Activated naive CD8-positive, alpha-beta T cell treated with anti-CD3 and anti-CD28 coated beads, Interleukin-2, amount 10 ng/mL, durations not matched to agents 7 days and 5 days (primary cell): ENCODE data around the gene ATP1B3. TPM values are rescaled to one million over a fixed set of nuclear protein-coding genes. Genes with fewer than 3 reads are reported as not detected.

Source experiments
- ATAC-seq: fragments of 150-1000 bp; cut with Tn5 transposase; one replicate; pipeline ENCODE4 v1.10.0; 2021; ENCODE audit warnings: low read depth, moderate library complexity
- POLR2A ChIA-PET: fragments of 350-600 bp; sonication (Branson Sonifier 250); formaldehyde crosslinking; loops from one replicate; lab custom pipeline; 2021; ENCODE audit warnings: antibody characterized with exemption; lab: Charles Lee
- DNase-seq: peaks from one replicate; pipeline ENCODE4 v3.0.0; 2021
- H3K27ac Mint-ChIP-seq: one replicate; pipeline ENCODE4 v1.8.0; 2022; ENCODE audit warnings: mild to moderate bottlenecking, mixed read lengths
- H3K27me3 Mint-ChIP-seq: one replicate; pipeline ENCODE4 v1.8.0; 2022; ENCODE audit warnings: mild to moderate bottlenecking, moderate library complexity, mixed read lengths
- H3K36me3 Mint-ChIP-seq: one replicate; pipeline ENCODE4 v1.8.0; 2021; ENCODE audit warnings: mild to moderate bottlenecking, mixed read lengths
- H3K4me1 Mint-ChIP-seq: one replicate; pipeline ENCODE4 v1.8.0; 2021; ENCODE audit warnings: mixed read lengths
- H3K4me3 Mint-ChIP-seq: one replicate; pipeline ENCODE4 v1.8.0; 2022; ENCODE audit warnings: mild to moderate bottlenecking, moderate library complexity, mixed read lengths
- H3K9me3 Mint-ChIP-seq: one replicate; pipeline ENCODE4 v1.8.0; 2021; ENCODE audit warnings: mixed read lengths
- total RNA-seq, 2 experiments: library from RNA; stranded (reverse); gene quantifications; one replicate each; pipeline ENCODE4 v1.2.3, GENCODE V29; 2021

The ATP1B3 gene
- total RNA-seq, 2 experiments from 2014 or later, result 63.2 to 66.2 TPM

DNA sequence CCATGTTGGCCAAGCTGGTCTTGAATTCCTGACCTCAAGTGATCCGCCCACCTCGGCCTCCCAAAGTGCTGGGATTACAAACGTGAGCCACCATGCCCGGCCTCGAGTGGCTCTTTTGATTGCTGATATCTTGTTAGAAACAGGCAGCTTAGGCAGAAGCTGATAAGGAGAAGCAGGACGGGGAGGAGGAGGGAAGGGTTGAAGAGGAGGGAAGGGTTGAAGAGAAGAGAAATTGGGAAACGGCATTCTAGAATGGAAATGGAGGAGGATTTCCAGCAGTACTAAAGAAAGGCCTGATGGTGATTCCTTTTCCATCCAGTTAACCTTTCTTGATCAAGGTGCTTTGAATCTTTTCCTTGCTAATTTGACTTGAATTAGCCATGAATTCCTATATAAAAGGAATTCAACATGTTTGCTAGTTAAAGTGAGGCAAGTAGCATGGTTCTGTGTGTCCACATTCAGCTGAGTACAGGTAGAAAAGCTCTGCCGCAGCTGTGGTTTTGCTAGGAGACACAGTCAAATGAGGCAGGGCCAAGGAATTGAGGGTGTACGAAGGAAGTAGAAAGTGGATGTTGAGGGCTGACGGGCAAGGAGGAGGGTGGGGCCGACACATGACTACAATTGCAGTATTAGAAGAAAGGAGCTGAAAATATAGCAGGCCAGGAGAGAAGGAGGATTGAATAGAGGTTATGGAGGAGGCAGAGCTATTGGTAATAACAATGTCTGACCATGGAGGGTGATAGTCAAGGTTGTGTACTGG lies 27.2 kb upstream of the ATP1B3 start:
- no peaks in the 10 kb centered on the region for H3K36me3 Mint-ChIP-seq
- H3K27me3 Mint-ChIP-seq, result peaks cover 6% of the 10 kb centered on the region
- H3K4me3 Mint-ChIP-seq, result no peak overlapping the region
- no peaks in the 10 kb centered on the region for H3K9me3 Mint-ChIP-seq
- ATAC-seq (no peak), DNase-seq (no peak)
- no peak overlapping the region for H3K27ac Mint-ChIP-seq
- peaks cover 3% of the 10 kb centered on the region for H3K4me1 Mint-ChIP-seq
- POLR2A ChIA-PET, result no interaction called here

DNA sequence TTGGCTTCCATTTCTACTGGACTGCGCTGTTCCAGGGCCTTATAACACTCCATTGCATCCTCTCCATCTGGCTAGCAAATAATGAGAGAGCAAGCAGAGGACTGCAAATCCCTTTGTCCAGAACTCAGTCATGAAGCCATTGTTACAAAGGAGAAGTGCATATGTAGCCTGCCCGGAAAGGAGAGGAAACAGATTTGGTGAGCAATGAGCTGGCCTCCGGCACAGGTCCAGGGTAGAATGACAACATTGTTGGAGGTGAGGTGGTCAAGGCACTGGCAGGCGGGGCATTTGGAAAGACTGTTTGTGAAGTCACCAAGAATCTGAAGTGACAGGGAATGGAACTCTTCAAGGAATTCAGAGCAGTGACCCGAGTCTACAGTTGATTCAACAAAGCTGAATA lies 25.0 kb upstream of the ATP1B3 start:
- POLR2A ChIA-PET, result no interaction called here
- Mint-ChIP-seq H3K27ac (no peak overlapping the region), H3K4me3 (no peak overlapping the region), H3K36me3 (no peaks in the 10 kb centered on the region), H3K9me3 (no peaks in the 10 kb centered on the region), H3K4me1 (peaks cover 3% of the 10 kb centered on the region), H3K27me3 (peaks cover 10% of the 10 kb centered on the region)
- ATAC-seq (no peak), DNase-seq (no peak)

DNA sequence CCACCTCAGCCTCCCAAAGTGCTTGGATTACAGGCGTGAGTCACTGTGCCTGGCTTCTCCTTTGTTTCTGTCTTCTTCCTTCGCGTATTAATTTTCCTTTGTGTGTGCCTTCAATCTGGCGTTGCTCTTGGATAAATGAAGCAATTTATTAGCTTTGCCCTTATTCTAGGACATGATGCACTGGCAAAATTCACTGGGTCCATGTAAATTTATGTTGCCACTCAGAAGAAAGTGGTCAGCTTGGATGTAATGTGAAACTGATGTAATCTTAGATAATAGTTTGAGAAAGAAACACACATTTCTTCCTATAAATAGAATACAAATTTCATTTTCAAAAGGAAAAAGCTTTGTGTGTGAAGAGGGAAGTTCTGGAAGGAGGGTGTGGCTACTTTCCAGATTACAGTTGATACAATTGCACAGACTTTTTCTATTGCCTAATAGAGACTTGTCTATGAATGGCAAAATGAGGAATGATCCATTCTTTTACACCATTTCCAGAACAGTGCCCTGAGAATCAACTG lies 23.3 kb upstream of the ATP1B3 start:
- POLR2A ChIA-PET, result no interaction called here
- ATAC-seq, result no peak
- peaks cover 13% of the 10 kb centered on the region for H3K27me3 Mint-ChIP-seq
- H3K9me3 Mint-ChIP-seq, result no peaks in the 10 kb centered on the region
- H3K27ac Mint-ChIP-seq, result no peak overlapping the region
- H3K4me1 Mint-ChIP-seq, result peaks cover 3% of the 10 kb centered on the region
- H3K36me3 Mint-ChIP-seq, result no peaks in the 10 kb centered on the region
- H3K4me3 Mint-ChIP-seq, result no peak overlapping the region
- DNase-seq, result no peak

DNA sequence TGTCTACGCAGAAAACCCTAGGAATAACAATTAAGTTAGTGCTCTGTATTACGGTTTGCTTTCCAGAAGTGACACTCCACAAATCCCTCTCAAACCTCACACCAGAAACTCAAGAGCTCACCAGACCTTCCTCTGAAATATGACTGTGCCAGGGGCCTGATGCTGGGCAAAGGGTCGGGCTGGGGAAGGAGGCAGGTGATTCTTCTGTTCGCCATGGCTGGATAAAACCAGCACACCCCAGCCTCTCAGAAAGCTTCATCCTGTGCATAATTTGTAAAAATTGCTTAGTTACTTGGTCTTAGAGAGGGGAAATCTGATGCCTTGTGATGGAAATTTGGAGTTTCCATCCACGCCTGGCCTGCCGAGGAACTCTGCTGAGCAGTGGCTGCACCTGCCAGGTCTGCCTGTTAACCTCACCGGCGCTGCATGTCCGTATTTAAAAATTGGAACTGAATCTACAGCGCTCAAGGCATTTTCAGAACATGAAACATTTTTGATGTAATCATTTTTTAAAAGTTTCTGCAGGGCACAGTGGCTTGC lies 22.7 kb upstream of the ATP1B3 start:
- peaks cover 16% of the 10 kb centered on the region for H3K27me3 Mint-ChIP-seq
- H3K4me3 Mint-ChIP-seq, result no peak overlapping the region
- H3K27ac Mint-ChIP-seq, result no peak overlapping the region
- POLR2A ChIA-PET, result no interaction called here
- H3K36me3 Mint-ChIP-seq, result no peaks in the 10 kb centered on the region
- peaks cover 3% of the 10 kb centered on the region for H3K4me1 Mint-ChIP-seq
- ATAC-seq (no peak), DNase-seq (no peak)
- H3K9me3 Mint-ChIP-seq, result no peaks in the 10 kb centered on the region

DNA sequence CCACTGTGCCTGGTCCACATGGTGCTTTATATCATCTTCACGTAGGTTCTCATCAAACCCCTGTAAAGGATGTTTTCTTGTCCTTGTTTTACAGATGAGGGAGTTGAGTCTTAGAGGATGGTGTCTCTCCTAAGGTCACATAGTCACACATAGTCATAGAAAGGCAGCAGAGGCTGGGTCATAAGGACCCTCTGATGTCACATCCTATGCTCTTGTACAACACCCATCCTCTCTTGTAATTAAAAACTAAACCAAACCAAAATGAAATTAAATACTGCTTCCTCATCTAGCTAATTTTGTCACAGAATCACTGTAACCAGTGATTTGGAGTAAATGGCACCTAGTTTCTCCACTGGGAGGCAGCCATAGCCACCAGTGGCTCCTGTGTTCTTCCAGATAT lies 21.8 kb upstream of the ATP1B3 start:
- ATAC-seq, result no peak
- Mint-ChIP-seq H3K36me3 (no peaks in the 10 kb centered on the region), H3K4me1 (peaks cover under 1% of the 10 kb centered on the region), H3K4me3 (no peak overlapping the region), H3K27me3 (peaks cover 14% of the 10 kb centered on the region), H3K27ac (no peak overlapping the region), H3K9me3 (no peaks in the 10 kb centered on the region)
- POLR2A ChIA-PET, result no interaction called here
- DNase-seq, result no peak

DNA sequence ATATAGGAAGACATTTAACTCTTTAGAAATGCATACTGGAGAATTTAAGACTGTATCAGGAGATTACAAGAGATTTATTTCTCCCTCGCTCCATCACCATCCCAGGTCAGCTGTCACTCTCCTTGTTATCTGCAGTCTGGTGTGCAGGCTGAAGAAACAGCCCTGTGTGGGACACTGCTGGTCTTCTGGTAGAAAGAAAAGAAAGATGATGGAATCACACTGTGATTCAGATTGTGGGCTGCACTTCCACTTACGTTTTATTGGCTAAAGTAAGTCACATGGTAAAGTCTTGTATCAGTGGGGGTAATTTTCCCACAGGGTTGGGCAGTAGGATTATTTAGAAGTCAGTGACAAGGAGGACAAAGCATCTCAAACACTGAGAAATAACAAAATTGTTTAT lies 18.1 kb upstream of the ATP1B3 start:
- Mint-ChIP-seq H3K36me3 (no peaks in the 10 kb centered on the region), H3K27ac (no peak overlapping the region), H3K9me3 (no peaks in the 10 kb centered on the region), H3K4me3 (no peak overlapping the region), H3K4me1 (peaks cover 3% of the 10 kb centered on the region), H3K27me3 (peaks cover 14% of the 10 kb centered on the region)
- ATAC-seq (no peak), DNase-seq (no peak)
- POLR2A ChIA-PET, result no interaction called here

DNA sequence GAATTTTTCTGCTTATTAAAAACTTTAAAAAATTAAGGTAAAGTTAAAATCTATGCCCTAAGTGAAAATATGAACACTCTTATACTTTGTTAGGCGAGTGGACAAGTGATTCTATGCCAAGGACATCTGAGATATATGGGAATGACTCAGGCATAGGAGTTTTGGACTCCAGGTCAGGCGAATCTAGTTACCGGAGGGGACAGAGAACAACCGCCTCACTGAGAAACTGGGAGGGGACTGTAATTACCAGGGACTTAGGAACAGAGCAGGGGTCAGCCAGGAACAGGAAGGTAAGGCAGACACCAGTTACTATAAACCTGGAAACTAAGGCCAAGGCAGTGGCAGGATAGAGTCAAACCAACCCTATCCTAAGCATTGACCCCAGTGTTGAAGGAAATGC lies 16.8 kb upstream of the ATP1B3 start:
- H3K4me3 Mint-ChIP-seq, result no peak overlapping the region
- H3K9me3 Mint-ChIP-seq, result no peaks in the 10 kb centered on the region
- H3K27ac Mint-ChIP-seq, result no peak overlapping the region
- ATAC-seq (no peak), DNase-seq (no peak)
- POLR2A ChIA-PET, result no interaction called here
- H3K36me3 Mint-ChIP-seq, result no peaks in the 10 kb centered on the region
- H3K27me3 Mint-ChIP-seq, result peaks cover 11% of the 10 kb centered on the region
- H3K4me1 Mint-ChIP-seq, result peaks cover 3% of the 10 kb centered on the region

DNA sequence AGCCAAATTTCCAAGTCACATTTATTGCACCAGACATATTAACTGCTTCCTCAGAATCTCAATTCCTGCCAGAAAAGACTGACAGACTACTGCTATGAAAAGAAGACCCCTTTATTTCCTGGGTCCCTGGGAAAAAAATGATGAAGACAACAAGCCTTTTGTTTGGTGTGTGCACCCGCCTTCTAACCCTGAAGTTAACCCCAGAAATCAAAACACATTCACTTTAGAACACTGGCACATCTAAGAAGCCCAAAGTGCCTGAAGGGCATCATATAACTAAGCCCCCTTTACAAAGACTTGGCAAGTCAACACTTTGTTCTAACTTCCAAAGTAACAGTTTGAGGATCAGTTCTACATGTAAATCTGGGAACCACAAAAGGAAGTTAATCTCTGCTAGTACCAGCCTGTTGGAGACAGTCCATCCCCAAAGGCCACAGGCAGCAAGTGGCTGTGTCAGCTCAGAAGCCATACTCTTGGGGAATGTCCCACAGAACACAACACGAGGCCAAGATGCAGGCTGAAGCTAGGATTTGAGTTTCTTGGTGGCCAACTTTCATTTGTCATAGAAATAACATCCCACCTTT lies 16.3 kb upstream of the ATP1B3 start:
- H3K27me3 Mint-ChIP-seq, result peaks cover 10% of the 10 kb centered on the region
- peaks cover 3% of the 10 kb centered on the region for H3K4me1 Mint-ChIP-seq
- no peak overlapping the region for H3K27ac Mint-ChIP-seq
- DNase-seq (no peak), ATAC-seq (no peak)
- no peaks in the 10 kb centered on the region for H3K9me3 Mint-ChIP-seq
- no peaks in the 10 kb centered on the region for H3K36me3 Mint-ChIP-seq
- H3K4me3 Mint-ChIP-seq, result no peak overlapping the region
- POLR2A ChIA-PET, result no interaction called here

DNA sequence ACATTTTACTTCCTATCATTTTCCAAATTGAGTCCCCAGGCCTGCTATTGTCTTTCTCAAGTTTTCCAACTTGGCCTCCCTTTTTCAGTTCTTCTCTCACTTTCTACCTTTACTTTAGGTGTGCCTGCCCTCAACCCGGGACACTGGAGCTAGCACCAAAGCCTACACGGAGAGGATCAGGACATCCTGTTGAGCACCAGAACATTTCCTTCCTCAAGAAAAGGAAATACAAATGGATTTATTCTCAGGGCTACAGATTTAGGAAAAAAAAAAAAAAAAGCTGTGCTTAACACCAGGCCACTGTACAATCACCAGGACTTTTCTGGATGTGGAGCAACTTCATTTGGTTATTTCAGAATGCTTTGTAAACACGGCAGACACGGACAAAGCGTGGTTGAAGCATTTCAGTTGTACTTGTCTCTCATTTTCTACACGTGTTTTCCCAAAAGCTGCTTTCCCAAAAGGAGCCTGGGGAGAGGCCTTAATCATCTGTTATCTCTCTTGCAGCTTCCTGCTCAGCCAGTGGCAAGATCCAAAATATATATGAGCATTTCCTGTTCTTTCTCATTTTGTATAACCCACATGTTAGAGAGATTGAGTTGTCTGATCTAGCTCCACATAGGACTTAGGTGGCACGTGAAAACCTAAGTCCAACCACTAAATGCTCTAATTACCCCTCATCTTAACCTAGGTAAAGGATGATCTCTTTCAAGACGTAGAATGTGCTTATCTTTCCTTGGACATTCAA lies 15.5 kb upstream of the ATP1B3 start:
- Mint-ChIP-seq H3K4me3 (no peak overlapping the region), H3K9me3 (no peaks in the 10 kb centered on the region), H3K27me3 (peaks cover 8% of the 10 kb centered on the region), H3K4me1 (peaks cover 3% of the 10 kb centered on the region), H3K27ac (no peak overlapping the region), H3K36me3 (no peaks in the 10 kb centered on the region)
- POLR2A ChIA-PET, result interaction anchor here (0.5 to 0.6 kb wide), 2 partner anchors 107 to 594 kb away, joined by 3 to 4 read pairs; no protein-coding TSS in a partner anchor
- DNase-seq (no peak), ATAC-seq (no peak)

DNA sequence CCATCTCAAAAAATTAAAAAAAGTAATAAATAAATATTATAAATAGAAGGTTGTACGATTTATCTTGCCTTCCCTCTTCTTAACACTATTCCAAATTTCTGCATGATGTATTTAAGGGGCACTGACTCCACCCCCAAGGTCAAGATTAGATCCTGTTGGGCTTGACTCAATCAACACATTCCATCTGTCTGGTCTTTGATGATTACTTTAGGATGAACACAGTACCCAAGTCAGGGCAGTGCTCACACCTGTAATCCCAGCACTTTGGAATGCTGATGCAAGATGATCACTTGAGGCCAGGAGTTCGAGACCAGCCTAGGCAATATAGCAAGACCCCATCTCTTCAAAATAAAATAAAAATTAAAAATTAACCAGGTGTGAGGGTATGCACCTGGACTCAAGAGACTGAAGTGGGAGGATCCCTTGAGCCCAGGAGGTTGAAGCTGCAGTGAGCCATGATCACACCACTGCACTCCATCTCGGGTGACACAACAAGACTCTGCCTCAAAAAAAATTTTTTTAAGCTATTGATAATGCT lies 14.1 kb upstream of the ATP1B3 start:
- peaks cover 4% of the 10 kb centered on the region for H3K27me3 Mint-ChIP-seq

DNA sequence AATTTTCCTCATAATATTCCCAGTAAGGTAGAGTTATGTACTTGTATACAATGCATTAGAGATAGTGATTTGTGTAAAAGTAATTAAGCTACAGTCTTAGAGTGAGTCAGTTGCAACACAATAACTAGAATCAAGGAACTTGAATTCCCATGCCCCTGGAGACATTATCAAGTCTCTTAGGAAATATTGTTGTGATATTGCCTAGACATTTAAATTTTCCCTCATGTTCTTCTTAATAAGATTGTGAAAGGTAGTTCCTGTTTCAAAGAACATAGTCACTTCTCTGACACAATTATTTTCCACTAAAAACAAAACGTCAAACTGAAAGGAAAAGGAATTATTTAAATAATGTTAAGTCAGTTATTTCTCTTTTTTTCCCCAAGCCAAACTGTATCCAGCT lies 13.0 kb upstream of the ATP1B3 start:
- Mint-ChIP-seq H3K4me3 (no peak overlapping the region), H3K27me3 (peaks cover 3% of the 10 kb centered on the region), H3K27ac (no peak overlapping the region), H3K36me3 (no peaks in the 10 kb centered on the region), H3K9me3 (no peaks in the 10 kb centered on the region), H3K4me1 (peaks cover 3% of the 10 kb centered on the region)
- ATAC-seq (no peak), DNase-seq (no peak)
- POLR2A ChIA-PET, result interaction anchor here (0.7 kb wide), 1 partner anchor 423 kb away, joined by 7 read pairs; no protein-coding TSS in a partner anchor

More for the DNA sequence above, 14.1 kb upstream of the ATP1B3 start:
- peaks cover 3% of the 10 kb centered on the region for H3K4me1 Mint-ChIP-seq
- H3K4me3 Mint-ChIP-seq, result no peak overlapping the region
- POLR2A ChIA-PET, result no interaction called here
- DNase-seq, result no peak
- no peaks in the 10 kb centered on the region for H3K36me3 Mint-ChIP-seq
- no peak overlapping the region for H3K27ac Mint-ChIP-seq
- H3K9me3 Mint-ChIP-seq, result no peaks in the 10 kb centered on the region
- ATAC-seq, result no peak

DNA sequence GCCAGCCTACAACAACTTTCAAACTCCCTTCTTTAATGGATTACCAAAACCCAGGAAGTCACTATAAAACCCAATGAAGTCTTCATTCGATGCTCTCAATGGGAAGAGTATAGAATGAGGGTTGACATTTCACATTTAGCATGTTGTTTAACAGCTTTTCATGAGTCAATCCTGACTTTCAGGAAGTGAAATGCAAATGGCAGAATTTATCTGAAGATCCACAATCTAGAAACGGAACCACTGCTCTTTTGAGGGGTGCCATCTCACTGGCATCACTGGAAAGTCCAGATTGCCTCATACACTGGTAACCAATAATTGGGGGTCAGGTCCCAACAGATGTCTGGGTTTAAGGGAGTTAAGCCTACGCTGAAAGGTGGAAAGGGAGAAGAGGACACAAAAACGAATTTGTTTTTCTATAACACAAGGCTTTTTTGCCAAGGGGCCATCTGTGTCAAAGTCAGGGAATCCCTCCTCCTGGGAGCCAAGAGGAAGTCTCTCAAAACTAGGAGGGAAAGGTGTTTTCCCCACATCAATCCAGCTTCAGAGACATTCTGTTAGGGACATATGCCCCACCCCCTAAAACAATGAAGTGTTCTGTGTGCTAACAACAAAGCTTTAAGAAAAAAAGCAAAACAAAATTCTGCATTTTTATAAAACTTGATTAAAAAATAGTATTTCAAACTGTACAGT lies 12.0 kb upstream of the ATP1B3 start:
- Mint-ChIP-seq H3K4me1 (peaks cover 3% of the 10 kb centered on the region), H3K4me3 (no peak overlapping the region), H3K27me3 (no peaks in the 10 kb centered on the region), H3K27ac (no peak overlapping the region), H3K9me3 (no peaks in the 10 kb centered on the region), H3K36me3 (no peaks in the 10 kb centered on the region)
- ATAC-seq (no peak), DNase-seq (no peak)
- POLR2A ChIA-PET, result no interaction called here

DNA sequence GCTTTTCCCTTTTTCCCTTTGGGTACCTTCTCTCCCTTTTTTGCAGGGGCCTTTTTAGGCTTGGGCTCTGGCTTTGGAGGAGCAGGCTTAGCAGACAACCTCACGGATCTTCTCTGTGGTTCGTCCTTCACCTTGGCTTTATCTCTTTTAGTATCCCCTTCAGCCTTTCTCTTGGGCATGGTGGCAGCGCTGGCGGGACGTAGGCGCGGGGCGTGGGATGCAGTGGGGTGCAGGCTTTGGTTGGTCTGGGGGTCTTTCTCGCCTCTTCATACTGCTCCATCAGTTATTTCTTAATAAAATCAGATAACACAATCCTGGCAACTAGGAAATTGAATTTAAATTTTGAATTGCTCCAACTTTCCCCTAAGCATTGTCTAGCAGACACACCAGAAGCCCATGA lies 11.3 kb upstream of the ATP1B3 start:
- DNase-seq (no peak), ATAC-seq (no peak)
- POLR2A ChIA-PET, result no interaction called here
- Mint-ChIP-seq H3K27ac (no peak overlapping the region), H3K4me1 (peaks cover 3% of the 10 kb centered on the region), H3K4me3 (no peak overlapping the region), H3K36me3 (no peaks in the 10 kb centered on the region), H3K27me3 (peaks cover under 1% of the 10 kb centered on the region), H3K9me3 (no peaks in the 10 kb centered on the region)
